HG03025 (cell line): ENCODE data around the gene ALAS1.

Experiments used
- ATAC-seq: cut with Tn5 transposase; IDR thresholded peaks from one replicate; pipeline ENCODE4 v1.9.1; 2021; ENCODE audit warnings: mild to moderate bottlenecking, moderate library complexity; ENCODE audit not compliant: unreplicated experiment, low FRiP score

Gene ALAS1

DNA sequence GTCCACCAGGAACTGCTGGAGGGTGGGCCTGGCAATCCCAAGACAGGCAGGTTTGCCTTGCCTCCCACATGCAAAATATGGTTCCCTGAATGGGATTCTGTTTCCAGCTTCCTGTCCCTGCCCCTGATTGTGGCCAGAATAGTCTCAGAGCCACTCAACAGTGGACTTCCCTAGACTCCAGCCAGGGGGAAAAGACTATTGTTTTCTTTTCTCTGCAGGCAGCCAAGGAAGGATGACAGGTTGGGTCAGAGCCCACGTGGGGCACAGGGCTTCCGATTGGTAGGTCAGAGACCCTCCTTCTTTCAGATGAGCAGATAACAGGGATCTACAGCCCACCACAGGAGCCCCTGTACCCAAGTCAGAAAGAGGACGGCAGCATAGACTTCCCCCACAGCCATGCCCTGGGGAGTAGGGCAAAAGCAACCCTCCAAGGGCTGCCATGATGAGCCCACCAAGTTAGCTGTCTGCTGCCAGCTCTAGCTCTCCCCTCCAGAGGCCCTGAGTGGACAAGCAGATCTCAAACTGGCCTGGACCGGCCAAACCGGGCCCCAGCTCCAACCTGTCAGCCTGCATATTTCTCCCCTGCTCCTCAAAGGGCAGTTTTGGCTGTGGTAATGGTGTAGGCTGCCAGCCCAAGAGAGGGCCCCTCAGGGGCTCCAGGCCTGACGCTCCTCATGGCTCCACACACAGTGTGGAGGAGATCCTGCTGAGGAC is 21.1 kb downstream of the ALAS1 start:
- ATAC-seq, result no peak

DNA sequence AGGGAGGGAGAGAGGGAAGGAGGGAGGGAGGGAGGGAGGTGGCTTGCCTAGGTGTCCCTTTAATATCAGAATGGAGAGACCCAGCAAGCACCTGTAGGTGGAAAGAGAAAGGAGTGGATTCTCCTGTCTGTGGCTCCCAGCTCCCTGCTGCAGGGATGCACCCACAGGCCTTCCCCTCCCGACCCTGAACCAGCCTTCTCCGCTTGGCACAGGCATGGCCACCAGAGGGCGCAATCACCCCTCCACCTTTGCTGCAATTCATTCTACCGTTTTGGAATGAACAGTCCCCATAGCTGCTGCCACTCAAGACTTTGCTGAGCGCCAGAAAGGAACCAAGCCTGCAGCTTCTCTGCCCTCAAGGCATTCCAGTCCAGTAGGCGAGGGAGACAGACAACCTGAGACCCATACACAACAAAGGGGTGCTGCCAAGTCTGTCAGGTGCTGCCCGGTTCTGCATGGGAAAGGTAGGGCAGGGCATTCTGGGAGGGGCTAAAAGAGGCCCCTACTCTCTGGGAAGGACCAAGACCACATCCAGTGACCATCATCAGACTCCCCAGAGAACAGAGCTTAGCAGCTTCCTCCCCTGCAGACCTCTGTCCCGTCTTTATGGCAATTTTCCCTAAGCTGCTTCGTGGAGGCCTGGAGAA is 22.5 kb downstream of the ALAS1 start:
- ATAC-seq, result no peak

- ATAC-seq, result no peak
Measured at GRCh38 chr3:52221141-52221562, 23.2 kb downstream of the ALAS1 start.

DNA sequence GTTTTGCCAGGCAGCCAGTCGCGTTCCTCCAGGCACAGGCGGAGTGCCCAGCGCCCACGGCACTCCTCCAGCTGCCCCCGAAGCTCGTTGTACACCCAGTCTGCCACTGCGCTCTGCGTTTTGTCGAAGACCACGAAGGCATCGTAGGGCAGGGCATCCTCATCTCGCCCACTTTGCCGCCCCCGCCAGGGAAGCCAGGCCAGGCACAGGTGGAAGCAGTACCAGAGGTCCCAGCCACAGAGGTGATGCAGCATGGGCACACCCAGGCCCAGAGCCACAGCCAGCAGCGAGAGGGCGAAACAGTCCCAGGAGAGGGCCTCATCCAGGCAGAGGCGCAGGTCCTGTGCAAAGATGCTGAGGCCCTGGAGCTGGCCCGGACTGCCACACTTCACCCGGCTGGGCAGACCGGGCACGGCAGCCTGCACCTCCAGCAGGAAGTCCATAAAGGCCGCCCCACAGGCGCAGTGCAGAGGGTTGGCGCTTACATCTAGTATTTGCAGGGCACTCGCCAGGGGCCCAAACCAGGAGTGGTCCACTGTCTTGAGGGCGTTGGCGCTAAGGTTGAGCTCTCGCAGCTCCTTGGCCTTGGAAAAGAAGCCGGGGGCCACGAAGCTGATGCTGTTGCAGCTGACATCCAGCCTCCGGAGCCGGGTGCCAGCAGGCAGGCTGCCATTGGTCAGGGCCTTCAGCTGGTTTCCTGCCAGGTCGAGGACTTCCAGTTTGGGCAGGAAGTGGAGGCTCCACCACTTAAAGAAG is 23.8 kb downstream of the ALAS1 start:
- no peak for ATAC-seq

GRCh38 chr3:52222319-52223221 is 24.6 kb downstream of the ALAS1 start:
- ATAC-seq, result no peak

- ATAC-seq, result no peak
Measured at GRCh38 chr3:52223449-52224408, 25.8 kb downstream of the ALAS1 start.

DNA sequence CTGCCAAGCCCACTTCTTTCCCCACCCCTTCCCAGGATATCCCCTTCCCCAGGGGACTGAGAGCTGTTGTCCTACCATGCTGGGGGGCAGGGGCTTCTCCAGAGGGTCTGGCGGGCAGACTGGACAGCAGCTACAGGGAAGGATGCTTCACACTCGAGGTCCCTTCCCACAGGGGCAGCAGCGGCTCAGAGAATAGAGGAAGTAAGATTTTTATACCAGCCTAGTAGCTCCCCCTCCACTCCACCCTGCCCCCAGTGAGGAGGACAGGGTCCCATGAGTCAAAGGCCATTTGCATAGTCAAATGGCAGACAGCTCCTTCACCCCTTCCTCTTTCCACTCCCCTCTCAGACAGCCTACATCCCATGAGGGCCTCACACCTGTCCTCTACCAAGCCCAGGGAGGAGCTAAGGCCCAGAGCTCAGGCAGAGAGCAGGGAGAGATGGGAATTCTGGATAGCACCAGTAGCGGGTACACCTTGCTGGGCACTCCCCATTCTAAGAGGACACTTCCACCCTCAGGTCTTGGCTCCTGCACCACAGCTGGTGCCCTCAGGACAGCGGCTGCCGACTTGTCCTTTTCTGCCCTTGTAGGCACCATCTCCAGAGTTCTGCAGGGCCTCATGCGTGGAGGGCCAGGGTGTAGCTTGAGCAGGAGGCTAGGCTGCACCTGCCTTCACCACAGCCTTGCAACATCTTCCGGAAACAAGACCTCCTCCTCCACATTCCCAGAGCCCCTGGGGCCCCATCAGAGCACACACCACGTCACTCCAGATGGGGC is 27.7 kb downstream of the ALAS1 start, which contains the start of gene TLR9:
TSS of gene TLR9 (minus strand) at position 194 of the 777 bp plus-strand sequence. CDS start at position 78, 116 bp downstream.
- peak; percentile 70 for ATAC-seq

DNA sequence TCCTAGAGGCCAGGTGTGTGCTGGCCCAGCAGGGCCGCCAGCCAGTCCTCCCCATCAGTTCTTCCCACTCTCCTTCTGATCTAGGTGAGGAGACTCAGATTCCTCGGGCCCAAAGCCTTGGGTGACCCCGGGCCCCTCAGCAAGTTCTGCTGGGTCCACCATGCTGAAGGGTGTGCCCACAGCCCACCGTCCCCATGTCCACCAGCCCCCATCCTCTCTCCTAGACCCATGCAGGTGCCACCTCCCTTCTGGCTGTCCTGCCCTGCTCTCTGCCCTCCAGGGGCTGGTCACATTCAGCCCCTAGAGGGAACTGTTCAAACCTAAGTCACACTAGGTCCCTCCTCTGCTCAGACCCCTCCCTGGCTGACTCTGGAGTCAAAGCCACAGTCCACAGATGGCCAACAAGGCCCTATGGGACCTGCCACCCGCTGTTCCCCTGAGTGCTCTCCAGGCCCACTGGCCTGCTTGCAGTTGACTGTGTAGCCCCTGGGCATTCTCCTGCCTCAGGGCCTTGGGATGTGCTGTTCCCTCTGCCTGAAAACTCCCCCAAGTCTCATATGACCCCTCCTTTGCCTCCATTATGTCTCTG is 28.4 kb downstream of the ALAS1 start:
- ATAC-seq, result no peak

GRCh38 chr3:52227117-52227516 is 29.2 kb downstream of the ALAS1 start:
- no peak for ATAC-seq

DNA sequence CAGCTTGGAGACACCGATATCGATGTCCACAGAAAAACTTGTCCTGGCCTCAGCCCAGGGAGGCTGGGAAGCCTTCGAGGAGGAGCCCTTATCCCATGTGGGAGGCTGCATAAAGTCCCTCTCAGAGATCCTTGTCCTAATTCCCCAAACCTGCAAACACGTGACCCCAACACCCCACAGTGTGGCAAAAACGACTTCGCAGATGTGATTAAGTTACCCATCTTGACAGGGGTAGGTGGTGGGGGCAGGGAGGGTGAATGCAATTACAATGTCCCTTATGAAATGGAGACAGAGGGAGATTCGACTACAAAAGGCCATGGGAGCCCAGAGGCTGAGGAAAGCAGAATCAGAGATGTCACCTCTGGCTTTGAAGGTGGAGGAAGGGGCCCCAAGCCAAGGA is 29.8 kb downstream of the ALAS1 start:
- ATAC-seq, result no peak

- ATAC-seq, result no peak
Measured at GRCh38 chr3:52228266-52228665, 30.3 kb downstream of the ALAS1 start.

DNA sequence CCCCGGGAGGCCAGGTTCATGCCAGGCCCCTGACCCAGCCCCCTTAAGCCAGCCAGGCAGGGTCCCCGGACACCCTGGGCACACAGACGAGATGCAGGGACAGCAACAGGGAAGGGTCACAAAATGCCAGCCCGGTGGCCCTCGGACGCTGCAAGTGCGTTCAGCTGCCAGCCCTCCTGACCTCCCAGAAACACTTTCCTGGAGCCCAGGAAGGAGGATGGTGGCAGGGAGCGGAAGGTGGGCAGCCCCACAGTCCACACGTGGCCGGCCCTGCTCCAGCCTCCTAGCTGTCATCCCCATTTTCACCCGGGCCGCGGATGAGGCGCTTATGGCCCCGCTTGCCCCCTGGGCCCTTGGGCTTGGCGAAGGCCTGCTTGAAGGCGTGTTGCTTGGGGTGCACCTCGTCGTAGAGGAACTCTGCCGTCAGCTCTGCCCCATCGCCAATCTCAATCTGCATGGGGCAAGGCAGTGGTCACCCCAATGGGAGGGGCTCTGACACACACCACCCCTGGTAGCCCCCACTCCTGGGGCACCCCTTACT is 30.9 kb downstream of the ALAS1 start:
- no peak for ATAC-seq

DNA sequence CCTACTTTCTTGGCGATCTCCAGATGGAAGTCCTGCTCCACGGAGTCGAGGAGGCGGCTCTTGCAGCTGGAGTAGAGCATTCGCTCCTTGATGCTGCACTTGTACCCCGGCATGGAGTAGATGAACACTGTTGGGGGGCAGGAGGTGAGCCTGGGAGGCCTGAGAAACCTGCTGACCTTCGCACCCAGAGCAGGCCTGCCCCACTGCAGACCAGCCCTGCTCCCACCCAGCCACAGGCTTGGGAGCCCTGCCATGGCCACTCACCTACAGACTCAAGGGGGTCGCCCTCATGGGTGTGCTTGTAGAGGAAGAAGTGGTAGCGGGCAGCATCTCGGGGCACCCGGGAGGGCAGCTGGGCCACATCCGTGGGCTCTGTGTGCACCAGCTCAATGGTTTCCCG is 31.7 kb downstream of the ALAS1 start:
- ATAC-seq, result no peak

DNA sequence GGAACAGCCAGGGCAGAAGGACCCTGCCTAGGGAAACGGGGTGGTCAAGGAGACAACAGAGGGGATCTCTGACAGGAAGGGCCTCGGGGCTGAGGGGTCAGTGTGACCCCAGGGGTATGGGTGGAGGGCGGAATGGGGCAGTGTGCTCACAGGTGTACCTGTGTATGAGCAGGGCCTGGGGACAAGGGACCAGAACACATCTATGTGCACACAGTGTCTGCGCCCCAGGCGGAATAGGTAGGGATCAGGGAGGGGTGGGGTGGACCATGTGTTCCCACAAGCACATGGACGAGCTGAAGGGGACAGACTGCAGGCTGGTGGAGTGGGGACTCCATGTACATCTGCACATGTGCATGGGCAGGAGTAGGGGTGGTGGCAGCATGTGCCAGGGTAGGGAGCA is 32.5 kb downstream of the ALAS1 start:
- ATAC-seq, result no peak

DNA sequence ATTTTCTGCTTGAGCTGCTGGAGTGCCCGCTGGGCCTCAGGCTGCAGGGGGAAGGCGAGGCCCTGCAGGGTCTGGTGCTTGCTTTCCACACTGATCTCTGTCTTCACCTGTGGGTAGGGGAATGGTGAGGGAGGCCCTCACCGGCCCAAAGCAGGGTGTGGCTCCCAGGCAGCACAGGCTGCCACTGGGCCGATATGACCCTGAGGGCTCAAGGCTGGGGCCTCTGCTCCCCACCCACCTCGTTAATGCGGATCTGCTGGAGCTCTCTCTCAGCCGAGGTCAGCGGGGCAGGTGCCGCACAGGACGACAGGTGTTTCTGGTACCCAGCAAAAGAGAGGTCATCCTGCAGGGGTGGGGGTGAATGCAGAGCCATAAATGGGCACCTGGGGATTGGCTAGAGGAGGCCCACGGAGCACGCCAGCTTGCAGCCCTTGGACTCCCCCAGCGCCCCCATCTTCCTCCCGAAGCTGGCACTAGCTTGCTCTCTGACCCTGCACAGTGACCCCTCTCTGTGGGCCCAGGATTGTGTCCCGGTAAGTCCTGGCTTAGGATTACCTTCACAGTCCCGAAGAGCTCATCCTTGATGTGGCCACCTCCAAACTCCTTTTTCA is 33.0 kb downstream of the ALAS1 start:
- ATAC-seq, result no peak

DNA sequence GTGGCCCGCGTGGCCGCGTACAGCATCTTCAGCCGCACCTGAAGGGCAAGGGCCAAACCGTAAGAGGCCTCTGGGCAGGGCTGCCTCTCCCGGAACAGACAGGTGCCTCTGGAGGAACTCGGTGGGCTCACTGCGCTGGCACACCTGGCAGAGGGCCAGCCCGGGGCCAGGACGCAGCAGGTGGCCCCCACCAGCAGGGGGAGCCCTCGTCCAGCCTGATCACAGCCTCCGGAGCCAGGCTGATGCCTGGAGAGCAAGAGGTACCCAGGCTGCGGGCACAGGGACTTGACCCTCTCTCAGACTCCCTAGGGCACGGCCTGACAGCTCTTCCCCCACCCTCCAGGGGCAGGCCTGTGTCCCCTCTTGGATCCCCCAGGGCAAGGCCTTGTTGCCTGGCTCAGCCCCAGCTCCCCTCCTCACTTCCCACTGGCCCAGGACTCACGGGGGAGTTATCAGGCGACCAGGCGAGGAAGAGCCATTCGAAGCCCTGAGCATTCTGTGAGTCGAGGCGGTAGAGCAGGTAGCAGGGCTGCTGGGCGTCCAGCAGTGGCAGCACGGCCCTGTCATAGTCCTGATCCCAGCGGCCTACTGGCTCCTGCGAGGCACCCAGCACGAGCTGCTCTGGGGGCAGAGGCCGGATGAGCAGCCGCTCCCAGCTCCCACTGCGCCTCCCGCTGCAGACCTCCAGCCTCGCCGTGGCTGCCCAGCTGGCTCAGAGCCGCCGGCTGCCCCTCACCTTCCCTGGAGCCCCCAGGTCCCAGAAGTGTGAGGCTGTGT is 33.7 kb downstream of the ALAS1 start:
- ATAC-seq, result no peak
